SK-N-SH treated with all-trans-retinoic acid at 6 μM for 48 hours (cell line): ENCODE data around the gene PGLYRP2.

Source experiments
- ATAC-seq: fragments of 200-7000 bp; cut with Tn5 transposase; 3 replicates; pipeline ENCODE4 v1.9.1; 2020; ENCODE audit warnings: mild to moderate bottlenecking, moderate library complexity
- ARNTL ChIP-seq: fragments of 450-650 bp; formaldehyde crosslinking; IDR thresholded peaks from 2 replicates; pipeline ENCODE4 v1.5.0; 2020; ENCODE audit warnings: low read depth, mild to moderate bottlenecking, moderate library complexity, borderline replicate concordance
- BACH2 ChIP-seq: fragments of 250-450 bp; sonication (Bioruptor Pico); IDR thresholded peaks from 2 replicates; pipeline ENCODE4 v1.9.0; 2021; ENCODE audit warnings: mild to moderate bottlenecking, borderline replicate concordance
- ESRRG ChIP-seq: fragments of 250-450 bp; sonication (Bioruptor Pico); IDR thresholded peaks from 2 replicates; pipeline ENCODE4 v1.6.1; 2021; ENCODE audit warnings: mild to moderate bottlenecking
- GLIS3 ChIP-seq: fragments of 250-450 bp; sonication (Bioruptor Pico); IDR thresholded peaks from 2 replicates; pipeline ENCODE4 v1.5.0; 2020; ENCODE audit warnings: mild to moderate bottlenecking, moderate library complexity
- ISL1 ChIP-seq: fragments of 250-450 bp; sonication (Bioruptor Pico); IDR thresholded peaks from 2 replicates; pipeline ENCODE4 v2.1.2; 2022; ENCODE audit warnings: mild to moderate bottlenecking, moderate library complexity
- OSR1 ChIP-seq: fragments of 250-450 bp; sonication (Bioruptor Pico); IDR thresholded peaks from 2 replicates; pipeline ENCODE4 v1.8.0; 2022; ENCODE audit warnings: moderate library complexity, mild to moderate bottlenecking, inconsistent platforms
- PPARA ChIP-seq: fragments of 250-450 bp; sonication (Bioruptor Pico); IDR thresholded peaks from 2 replicates; pipeline ENCODE4 v1.5.0; 2020; ENCODE audit warnings: mild to moderate bottlenecking, borderline replicate concordance
- RARB ChIP-seq: fragments of 250-450 bp; sonication (Bioruptor Pico); IDR thresholded peaks from 2 replicates; pipeline ENCODE4 v1.8.0; 2021; ENCODE audit warnings: mild to moderate bottlenecking, moderate library complexity
- SNAI2 ChIP-seq: fragments of 250-450 bp; sonication (Bioruptor Pico); IDR thresholded peaks from 2 replicates; pipeline ENCODE4 v1.5.0; 2020; ENCODE audit warnings: mild to moderate bottlenecking, moderate library complexity
- TCF4 ChIP-seq: fragments of 250-450 bp; sonication (Bioruptor Pico); IDR thresholded peaks from 2 replicates; pipeline ENCODE4 v1.8.0; 2021; ENCODE audit warnings: mild to moderate bottlenecking, moderate library complexity, borderline replicate concordance
- TOX ChIP-seq: fragments of 250-450 bp; sonication (Bioruptor Pico); IDR thresholded peaks from 2 replicates; pipeline ENCODE4 v1.8.0; 2021; ENCODE audit warnings: mild to moderate bottlenecking, moderate library complexity, borderline replicate concordance
- ZC3H10 ChIP-seq: fragments of 250-450 bp; sonication (Bioruptor Pico); IDR thresholded peaks from 2 replicates; pipeline ENCODE4 v1.5.1; 2021; ENCODE audit warnings: mild to moderate bottlenecking, moderate library complexity
- ZFP3 ChIP-seq: fragments of 250-450 bp; sonication (Bioruptor Pico); IDR thresholded peaks from 2 replicates; pipeline ENCODE4 v1.5.0; 2020; ENCODE audit warnings: mild to moderate bottlenecking, moderate library complexity
- ZFP30 ChIP-seq: fragments of 450-650 bp; formaldehyde crosslinking; IDR thresholded peaks from 2 replicates; pipeline ENCODE4 v1.5.0; 2022; ENCODE audit warnings: mild to moderate bottlenecking, moderate library complexity
- ZNF565 ChIP-seq: fragments of 450-650 bp; formaldehyde crosslinking; conservative IDR thresholded peaks from 2 replicates; pipeline ENCODE4 v1.5.0; 2020; ENCODE audit warnings: low read depth, mild to moderate bottlenecking, moderate library complexity
- ZNF70 ChIP-seq: fragments of 450-650 bp; formaldehyde crosslinking; IDR thresholded peaks from 2 replicates; pipeline ENCODE4 v1.5.0; 2020; ENCODE audit warnings: mild to moderate bottlenecking, moderate library complexity
- ZNF8 ChIP-seq: fragments of 450-650 bp; formaldehyde crosslinking; IDR thresholded peaks from 2 replicates; pipeline ENCODE4 v1.5.0; 2020; ENCODE audit warnings: mild to moderate bottlenecking, moderate library complexity
- TF ChIP-seq, protein P1 (sequence below): fragments of 250-450 bp; sonication (Bioruptor Pico); IDR thresholded peaks from 2 replicates; pipeline ENCODE4 v1.5.1; 2021; ENCODE audit warnings: mild to moderate bottlenecking, moderate library complexity
- TF ChIP-seq, protein P2 (sequence below): fragments of 250-450 bp; sonication (Bioruptor Pico); IDR thresholded peaks from 2 replicates; pipeline ENCODE4 v1.8.0; 2020; ENCODE audit warnings: mild to moderate bottlenecking, moderate library complexity, borderline replicate concordance
- TF ChIP-seq, protein P3 (sequence below): fragments of 250-450 bp; sonication (Bioruptor Pico); IDR thresholded peaks from 2 replicates; pipeline ENCODE4 v1.8.0; 2021; ENCODE audit warnings: low read depth, mild to moderate bottlenecking, moderate library complexity, borderline replicate concordance

Gene PGLYRP2

DNA sequence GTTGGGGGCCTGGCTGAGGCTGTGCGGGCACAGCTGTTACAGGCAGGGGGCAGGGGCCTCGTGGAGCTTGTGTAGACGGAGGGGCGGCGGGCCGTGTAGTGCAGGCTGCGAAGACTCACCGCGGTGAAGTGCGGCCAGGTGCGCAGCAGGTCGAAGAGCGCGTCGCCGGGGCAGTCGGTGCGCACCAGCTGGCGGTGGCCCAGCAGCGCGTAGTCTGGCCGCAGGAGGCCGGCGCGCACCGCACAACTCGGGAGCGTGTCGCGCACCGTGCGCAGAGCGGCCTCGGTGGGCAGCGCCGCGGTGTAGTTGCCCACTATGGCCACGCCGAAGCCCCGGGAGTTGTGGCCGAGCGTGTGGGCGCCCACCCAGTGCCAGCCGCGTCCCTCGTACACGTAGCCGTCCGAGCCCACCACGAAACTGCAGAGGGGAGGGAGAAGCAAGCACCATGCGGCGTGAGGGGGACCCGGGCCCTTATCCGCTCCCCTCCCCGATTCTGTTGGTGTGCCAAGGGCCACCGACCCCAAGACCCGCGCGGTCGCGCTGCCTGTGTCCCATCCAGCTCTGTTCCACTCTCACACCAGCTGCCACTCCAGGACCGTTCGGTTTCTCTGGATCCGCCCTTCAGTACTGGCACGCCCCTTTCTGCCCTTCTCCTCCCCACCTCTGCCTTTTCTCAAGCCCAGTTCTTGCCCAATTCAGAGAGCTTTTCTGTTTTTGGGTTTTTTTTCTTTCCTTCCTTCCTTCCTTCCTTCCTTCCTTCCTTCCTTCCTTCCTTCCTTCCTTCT is 9.6 kb downstream of the PGLYRP2 start:
- peak; percentile 66 for ATAC-seq
- TF ChIP-seq BACH2 (CRISPR knock-in tag), result no peak
- TF ChIP-seq ZNF8 (CRISPR knock-in tag), result no peak
- TF ChIP-seq TOX, result no peak
- TF ChIP-seq PPARA (CRISPR knock-in tag), result no peak
- TF ChIP-seq ZC3H10 (CRISPR knock-in tag), result no peak
- TF ChIP-seq, protein P1, sequence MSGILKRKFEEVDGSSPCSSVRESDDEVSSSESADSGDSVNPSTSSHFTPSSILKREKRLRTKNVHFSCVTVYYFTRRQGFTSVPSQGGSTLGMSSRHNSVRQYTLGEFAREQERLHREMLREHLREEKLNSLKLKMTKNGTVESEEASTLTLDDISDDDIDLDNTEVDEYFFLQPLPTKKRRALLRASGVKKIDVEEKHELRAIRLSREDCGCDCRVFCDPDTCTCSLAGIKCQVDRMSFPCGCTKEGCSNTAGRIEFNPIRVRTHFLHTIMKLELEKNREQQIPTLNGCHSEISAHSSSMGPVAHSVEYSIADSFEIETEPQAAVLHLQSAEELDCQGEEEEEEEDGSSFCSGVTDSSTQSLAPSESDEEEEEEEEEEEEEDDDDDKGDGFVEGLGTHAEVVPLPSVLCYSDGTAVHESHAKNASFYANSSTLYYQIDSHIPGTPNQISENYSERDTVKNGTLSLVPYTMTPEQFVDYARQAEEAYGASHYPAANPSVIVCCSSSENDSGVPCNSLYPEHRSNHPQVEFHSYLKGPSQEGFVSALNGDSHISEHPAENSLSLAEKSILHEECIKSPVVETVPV (CRISPR knock-in tag), result no peak
- TF ChIP-seq ZFP30 (CRISPR knock-in tag), result no peak
- TF ChIP-seq ZFP3 (CRISPR knock-in tag), result no peak
- no peak for TF ChIP-seq GLIS3
- no peak for TF ChIP-seq OSR1 (CRISPR knock-in tag)
- no peak for TF ChIP-seq ZNF70 (CRISPR knock-in tag)
- TF ChIP-seq RARB (CRISPR knock-in tag), result no peak
- no peak for TF ChIP-seq ZNF565 (CRISPR knock-in tag)
- TF ChIP-seq, protein P2, sequence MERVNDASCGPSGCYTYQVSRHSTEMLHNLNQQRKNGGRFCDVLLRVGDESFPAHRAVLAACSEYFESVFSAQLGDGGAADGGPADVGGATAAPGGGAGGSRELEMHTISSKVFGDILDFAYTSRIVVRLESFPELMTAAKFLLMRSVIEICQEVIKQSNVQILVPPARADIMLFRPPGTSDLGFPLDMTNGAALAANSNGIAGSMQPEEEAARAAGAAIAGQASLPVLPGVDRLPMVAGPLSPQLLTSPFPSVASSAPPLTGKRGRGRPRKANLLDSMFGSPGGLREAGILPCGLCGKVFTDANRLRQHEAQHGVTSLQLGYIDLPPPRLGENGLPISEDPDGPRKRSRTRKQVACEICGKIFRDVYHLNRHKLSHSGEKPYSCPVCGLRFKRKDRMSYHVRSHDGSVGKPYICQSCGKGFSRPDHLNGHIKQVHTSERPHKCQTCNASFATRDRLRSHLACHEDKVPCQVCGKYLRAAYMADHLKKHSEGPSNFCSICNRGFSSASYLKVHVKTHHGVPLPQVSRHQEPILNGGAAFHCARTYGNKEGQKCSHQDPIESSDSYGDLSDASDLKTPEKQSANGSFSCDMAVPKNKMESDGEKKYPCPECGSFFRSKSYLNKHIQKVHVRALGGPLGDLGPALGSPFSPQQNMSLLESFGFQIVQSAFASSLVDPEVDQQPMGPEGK (CRISPR knock-in tag), result no peak
- no peak for TF ChIP-seq ISL1 (CRISPR knock-in tag)

DNA sequence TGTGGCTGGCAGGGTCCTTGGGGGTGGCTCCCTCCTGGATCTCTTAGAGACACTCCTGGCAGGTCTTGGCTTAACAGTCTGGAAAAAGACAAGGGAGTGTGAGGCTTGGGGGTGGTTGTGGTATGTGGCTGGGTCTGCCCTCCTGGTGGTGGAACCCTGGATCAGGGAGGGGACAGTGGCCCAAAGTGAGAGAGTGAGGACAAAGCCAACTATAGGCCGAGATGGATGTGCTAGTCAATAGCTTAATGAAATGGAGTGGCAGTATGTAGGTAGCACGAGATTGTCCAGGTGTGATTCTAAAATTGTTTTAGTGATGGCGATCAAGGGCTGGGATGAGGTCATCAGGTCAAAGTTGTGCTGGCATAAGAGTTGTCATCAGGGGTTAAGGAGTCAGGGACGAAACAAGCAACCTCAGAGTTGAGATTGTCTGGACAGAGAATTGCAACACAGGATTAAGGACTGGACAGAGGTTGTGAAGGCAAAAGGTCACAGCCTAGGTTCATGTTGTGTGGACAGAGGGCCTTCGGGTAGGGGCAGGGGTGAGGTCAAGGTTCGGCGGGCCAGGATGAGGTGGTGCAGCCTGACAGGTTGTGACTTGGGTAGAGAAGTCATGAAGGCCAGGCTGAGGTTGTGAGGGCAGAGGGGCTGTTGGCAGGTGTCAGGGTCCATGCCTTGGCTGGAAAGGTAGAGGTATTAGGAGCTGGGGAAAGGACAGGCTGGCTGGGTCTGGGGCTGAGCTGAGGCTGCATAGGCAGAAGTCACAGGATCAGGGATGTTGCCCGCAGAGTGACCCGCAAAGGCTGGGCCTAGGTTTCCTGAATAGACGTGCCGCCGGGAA is 10.4 kb downstream of the PGLYRP2 start:
- no peak for TF ChIP-seq ZFP30 (CRISPR knock-in tag)
- no peak for TF ChIP-seq OSR1 (CRISPR knock-in tag)
- TF ChIP-seq ZNF565 (CRISPR knock-in tag), result no peak
- TF ChIP-seq ISL1 (CRISPR knock-in tag), result no peak
- no peak for TF ChIP-seq SNAI2
- no peak for ATAC-seq

DNA sequence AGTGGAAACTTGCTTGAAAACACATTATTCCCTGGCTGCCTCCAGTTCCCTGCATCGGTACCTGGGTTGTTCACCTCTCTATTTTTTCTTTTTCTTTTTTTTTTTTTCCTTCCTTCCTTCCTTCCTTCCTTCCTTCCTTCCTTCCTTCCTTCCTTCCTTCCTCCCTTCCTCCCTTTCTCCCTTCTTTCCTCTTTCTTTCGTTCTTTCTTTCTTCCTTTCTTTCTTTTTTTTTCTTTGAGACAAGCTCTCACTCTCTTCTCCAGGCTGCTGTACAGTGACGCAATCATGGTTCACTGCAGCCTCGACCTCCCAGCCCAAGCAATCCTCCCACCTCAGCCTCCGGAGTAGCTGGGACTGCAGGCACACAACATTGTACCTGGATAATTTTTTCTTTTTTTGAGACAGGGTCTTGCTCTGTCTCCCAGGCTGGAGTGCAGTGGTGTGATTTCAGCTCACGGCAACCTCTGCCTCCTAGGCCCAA is 11.5 kb downstream of the PGLYRP2 start:
- TF ChIP-seq ISL1 (CRISPR knock-in tag) (no peak), OSR1 (CRISPR knock-in tag) (no peak), TOX (no peak), RARB (CRISPR knock-in tag) (no peak), BACH2 (CRISPR knock-in tag) (no peak), PPARA (CRISPR knock-in tag) (no peak), ZNF8 (CRISPR knock-in tag) (no peak)
- TF ChIP-seq, protein P2 (CRISPR knock-in tag), result no peak
- no peak for ATAC-seq

DNA sequence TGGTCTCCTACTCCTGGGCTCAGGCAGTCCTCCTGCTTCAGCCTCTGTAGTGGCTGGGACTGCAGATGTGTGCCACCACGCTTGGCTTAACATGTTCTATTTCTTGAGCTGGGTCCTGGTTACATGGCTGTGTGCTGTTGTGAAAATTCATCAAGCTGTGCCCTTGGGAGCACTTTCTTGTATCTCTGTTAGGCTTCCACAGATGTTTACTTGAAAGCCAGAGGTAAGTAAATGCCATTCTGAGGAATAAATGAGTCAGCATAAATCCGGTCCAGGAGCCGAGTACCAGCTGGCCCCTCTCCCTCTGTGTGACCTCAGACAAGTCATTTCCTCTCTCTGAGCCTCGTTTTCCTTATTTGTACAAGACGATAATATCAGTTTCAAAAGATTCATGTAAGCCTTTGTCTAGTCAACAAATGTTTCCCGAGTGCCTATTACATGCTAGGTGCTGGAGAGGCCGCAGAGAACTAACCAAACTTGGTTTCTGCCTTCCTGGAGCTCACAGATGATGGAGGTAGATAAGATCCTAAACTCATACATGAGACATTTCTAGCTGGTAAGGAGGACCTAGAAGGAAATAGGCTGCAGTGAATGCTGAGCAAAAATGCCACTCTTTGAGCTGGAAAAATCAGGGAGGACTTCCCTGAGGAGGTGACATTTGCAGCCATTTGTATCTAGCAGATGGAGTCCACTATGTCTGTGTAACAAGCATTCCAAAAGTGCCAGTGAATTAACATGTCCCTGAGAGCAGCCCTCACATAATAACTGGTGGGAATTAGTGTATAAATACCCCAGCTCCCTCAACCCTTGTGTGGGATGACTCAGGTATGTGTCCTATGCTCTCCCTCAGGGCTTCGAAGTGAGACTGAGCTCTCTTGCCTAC is 12.2 kb downstream of the PGLYRP2 start:
- ATAC-seq, result peak; percentile 13; the same call in 1 of the 3 replicates
- no peak for TF ChIP-seq ZNF565 (CRISPR knock-in tag)
- no peak for TF ChIP-seq TCF4 (CRISPR knock-in tag)
- TF ChIP-seq ARNTL (CRISPR knock-in tag), result no peak
- no peak for TF ChIP-seq ZFP3 (CRISPR knock-in tag)
- TF ChIP-seq ZFP30 (CRISPR knock-in tag), result no peak
- TF ChIP-seq ESRRG (CRISPR knock-in tag), result no peak
- no peak for TF ChIP-seq GLIS3
- TF ChIP-seq BACH2 (CRISPR knock-in tag), result no peak
- TF ChIP-seq TOX, result no peak
- TF ChIP-seq, protein P3, sequence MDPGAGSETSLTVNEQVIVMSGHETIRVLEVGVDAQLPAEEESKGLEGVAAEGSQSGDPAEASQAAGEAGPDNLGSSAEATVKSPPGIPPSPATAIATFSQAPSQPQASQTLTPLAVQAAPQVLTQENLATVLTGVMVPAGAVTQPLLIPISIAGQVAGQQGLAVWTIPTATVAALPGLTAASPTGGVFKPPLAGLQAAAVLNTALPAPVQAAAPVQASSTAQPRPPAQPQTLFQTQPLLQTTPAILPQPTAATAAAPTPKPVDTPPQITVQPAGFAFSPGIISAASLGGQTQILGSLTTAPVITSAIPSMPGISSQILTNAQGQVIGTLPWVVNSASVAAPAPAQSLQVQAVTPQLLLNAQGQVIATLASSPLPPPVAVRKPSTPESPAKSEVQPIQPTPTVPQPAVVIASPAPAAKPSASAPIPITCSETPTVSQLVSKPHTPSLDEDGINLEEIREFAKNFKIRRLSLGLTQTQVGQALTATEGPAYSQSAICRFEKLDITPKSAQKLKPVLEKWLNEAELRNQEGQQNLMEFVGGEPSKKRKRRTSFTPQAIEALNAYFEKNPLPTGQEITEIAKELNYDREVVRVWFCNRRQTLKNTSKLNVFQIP (CRISPR knock-in tag), result no peak
- TF ChIP-seq ZNF8 (CRISPR knock-in tag), result no peak
- TF ChIP-seq, protein P2 (CRISPR knock-in tag), result no peak
